ENCODE measurements around the gene TBC1D7. TPM values are rescaled to one million over a fixed set of nuclear protein-coding genes. Genes with fewer than 3 reads are reported as not detected.
A peak's percentile ranks its signal among the peaks of the same experiment; 100 is the strongest.

Gene TBC1D7
- total RNA-seq, 1 donor from 2014 or later: 14.6 TPM

DNA sequence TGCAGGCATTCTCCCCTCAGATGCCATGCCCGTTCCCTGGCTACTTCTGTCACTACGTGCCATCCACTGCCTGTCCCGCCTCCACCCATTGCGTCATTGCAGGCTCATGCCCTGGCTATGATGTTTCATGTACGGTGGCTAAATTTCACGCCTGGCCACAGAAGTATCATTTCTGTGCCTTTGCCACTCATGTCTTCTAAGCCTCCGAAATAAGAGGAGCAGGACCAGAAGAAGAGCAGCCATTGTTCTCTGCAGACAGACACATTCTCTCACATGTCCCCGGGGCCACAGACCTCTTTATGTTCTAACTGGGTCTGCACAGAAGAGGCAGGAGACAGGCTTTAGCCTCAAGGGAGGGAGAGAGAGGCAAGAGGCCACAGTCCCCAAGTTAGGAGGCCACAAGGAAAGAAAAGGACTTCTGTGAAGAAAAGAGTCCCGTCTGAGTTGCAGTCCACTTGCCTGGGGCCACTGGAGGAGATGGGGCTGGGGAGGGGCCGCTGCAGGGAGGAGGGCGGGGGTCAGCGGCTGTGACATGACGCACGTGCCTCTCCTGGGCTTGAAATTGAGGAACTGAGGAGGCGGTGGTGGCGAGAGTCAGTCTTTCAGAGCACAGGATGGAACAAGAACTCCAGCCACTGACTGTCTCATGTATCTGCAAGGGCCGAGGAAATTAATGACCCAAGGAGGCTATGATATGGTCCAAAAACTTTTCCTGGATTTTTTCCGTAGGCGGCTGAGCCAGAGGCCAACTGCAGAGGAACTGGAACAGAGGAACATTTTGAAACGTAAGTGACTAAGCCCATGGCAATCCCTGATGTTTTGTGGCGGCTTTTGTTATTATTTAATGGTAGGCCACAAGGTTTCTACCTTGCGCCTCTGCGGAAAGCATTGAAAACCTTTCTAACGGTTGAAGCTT, 55.9 kb downstream of the TBC1D7 start:
- DNase-seq (ENCODE audit: low spot score): peak; percentile 38

DNA sequence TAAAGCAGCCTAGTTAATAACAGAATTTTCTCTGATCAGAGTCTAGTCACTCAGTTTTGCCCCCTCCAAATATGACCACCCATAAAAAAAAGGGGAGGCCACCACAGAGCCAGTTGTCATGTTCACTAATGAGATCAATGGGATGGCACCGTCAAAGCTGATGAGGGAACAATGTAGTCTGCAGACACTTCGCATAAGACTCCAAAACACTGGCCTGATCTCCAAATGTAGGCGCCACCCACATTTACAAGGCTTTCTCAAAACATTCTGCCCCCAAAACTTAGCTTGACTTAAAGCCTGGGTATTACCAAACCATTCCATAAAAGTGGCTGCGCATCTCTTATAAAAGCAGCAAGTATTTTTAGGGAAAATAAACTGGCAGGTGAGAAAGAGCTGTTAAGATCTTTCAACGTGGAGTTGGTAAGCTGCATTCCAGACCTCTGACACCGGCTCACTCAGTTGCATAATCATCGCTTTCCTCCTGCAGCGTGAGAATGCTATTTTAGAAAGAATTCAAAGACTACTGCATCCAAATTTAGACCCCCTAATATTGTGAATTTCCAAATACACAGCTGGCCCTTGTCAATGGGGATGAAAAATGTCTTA, 59.3 kb downstream of the TBC1D7 start:
- no peak for DNase-seq (ENCODE audit: low spot score)

DNA sequence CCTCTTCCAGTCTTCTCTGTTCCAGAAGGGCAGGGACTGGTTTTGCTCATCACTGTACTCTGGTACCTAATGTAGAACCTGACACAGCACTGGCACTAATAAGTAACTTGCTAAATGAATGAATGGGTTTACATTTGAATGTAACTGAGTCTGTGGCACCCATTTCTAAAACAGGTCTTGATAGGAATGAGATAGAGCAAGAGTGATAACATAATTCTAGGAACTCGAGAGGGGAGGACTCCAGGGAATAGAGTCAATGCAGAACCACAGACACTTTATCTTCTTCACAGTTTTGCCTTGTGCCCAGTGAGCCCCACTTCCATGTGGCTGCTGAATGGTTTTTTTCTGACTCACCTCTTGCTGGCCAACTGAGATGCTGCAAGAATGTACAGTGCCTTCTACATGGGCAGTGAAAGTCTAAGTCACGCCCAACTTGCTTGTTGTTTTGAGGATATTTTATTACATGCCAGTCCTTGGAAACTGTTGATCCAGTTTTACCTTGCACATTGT, 61.1 kb downstream of the TBC1D7 start:
- DNase-seq (ENCODE audit: low spot score): no peak

DNA sequence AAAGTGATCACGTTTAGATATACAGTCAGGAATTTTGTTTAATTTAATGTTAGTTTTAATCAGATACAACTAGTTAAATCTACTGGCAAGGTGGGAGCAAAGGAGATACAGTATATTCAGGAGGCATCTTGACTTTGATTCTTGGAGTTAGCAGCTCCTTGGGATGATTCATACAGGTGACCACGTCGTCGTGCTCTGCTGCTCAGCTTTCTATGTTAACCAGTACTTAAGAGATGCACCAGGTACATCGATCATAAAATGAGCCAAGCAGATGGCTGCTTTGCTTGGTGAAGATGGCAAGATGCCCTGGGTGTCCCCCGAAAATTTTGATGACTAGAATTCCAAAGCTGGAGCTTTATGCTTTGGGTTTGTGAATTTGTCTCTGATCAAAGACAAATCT, 64.7 kb downstream of the TBC1D7 start:
- no peak for DNase-seq (ENCODE audit: low spot score)

DNA sequence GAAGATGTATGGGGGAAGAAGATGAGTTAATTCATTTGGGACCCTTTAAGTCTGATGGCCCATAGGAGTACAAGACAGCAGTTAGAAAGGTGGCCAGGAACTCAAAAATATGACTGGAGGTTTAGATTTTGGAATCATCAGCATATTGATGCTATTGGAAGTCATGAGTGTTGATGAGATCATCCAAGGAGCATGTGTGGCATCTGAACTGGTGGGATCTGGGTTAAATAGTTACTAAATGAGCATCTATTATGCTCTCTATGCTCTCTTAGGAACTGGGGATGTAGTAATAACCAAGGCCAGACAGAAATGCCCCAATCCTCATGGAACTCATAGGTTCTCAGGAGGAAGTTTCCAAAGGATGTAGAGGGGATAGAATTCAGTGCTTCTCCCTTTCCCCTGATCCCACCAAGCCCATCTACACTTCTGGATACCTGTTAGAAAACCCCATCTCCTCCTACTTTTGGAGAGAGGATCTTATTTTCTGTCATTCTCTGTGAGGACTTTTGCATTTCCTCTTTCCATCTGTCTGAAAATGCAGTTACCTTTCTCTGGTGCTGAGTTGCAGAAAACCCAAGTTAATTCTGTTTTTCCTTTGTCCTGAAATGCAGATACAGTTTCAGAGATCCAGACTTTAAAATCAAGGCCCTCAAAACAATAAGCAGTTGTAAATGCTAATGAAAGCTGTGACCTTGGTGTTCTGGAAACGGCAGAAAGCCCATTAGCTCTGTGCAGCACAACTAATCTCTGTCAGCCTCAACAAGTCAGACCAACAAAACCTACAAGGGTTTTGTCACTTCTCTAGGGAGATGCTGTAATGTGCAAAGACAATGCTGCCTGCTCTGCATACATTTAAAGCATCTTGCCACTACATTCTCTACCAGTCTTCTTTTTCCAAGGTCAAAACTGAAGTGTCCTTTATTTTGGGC, 65.8 kb downstream of the TBC1D7 start:
- DNase-seq (ENCODE audit: low spot score): no peak

DNA sequence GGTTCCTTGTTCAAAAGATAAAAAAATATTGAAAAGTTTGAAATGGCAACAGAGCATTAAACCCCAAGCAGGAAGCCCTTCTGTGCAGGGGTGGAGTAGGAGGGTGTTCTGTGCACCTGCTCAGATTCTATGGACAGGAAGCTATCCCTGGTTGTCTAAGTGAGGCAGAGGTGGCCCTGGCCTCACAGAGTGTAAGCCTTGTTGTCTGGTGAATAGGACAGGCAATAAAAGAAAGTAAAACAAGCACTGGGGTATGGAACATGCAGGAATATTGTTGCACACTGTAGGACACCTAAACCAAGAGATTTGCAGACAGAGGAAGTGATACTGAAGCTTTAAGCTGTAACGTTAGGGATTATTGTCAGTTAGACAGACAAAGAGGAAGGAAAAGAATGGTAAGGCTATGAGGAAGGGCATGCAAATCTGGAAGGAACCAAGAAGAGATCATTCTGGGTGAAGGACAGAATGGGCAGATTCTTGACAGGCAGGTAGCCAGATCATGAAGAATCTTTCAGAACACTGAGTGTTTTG, 66.8 kb downstream of the TBC1D7 start:
- DNase-seq (ENCODE audit: low spot score): no peak

DNA sequence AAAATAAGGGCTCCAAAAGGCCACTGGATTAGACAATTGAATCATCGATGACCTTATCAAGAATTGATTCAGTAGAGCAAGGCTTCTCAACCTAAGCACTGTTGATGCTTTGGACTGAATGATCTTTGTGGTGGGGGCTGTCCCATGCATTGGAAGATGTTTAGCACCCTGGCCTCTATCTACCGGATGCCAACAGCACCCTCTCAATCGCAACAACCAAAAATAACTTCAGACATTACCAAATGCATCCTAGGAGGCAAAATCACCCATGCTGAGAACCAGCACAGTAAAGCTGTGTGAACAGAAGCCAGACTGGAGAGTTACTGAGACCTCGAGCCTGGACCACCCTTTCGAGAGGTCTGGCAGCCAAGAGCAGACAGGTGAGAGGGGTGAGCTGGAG, 67.5 kb downstream of the TBC1D7 start:
- DNase-seq (ENCODE audit: low spot score): no peak

DNA sequence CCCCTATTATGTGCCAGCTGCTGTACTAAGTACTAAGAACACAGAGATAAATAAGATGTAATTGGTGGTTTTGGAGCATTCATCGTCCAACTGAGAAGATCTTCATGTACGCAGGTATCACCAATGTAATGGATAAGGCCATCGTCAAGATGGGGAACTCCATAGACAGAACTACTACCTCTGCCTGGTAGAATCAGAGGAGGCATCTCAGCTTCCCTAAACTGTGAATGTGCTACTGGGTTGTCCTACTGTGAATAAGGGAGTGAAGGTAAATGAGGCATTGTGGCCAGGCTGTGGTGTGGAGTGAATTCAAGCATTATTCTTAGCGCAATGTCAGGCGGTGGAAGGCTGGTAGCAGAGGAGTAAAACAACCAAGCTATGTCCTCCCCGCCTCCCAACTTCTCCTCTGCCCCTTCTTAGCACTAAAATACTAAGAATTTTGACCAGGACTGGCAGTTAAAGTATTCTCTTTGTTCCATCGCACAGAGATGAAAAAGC, 68.2 kb downstream of the TBC1D7 start:
- no peak for DNase-seq (ENCODE audit: low spot score)

DNA sequence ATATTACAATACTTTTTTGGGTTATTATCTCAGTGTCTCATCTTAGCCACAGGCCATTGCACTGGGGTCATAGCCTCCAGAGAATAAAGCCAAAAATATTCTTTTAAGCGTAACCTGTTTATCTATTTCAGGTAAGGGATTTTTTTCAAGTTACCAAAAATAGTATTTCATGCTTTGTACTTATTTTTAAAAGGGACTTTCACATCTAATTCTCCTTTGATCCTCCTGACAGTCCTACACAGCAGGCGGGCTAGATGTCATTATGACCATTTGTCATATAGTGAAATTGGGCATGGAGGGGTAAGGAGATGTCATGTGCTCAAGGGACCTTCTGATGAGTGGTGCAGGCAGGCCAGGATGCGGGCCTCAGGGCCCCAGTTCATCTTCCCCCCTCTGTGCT, 68.9 kb downstream of the TBC1D7 start:
- DNase-seq (ENCODE audit: low spot score): no peak

DNA sequence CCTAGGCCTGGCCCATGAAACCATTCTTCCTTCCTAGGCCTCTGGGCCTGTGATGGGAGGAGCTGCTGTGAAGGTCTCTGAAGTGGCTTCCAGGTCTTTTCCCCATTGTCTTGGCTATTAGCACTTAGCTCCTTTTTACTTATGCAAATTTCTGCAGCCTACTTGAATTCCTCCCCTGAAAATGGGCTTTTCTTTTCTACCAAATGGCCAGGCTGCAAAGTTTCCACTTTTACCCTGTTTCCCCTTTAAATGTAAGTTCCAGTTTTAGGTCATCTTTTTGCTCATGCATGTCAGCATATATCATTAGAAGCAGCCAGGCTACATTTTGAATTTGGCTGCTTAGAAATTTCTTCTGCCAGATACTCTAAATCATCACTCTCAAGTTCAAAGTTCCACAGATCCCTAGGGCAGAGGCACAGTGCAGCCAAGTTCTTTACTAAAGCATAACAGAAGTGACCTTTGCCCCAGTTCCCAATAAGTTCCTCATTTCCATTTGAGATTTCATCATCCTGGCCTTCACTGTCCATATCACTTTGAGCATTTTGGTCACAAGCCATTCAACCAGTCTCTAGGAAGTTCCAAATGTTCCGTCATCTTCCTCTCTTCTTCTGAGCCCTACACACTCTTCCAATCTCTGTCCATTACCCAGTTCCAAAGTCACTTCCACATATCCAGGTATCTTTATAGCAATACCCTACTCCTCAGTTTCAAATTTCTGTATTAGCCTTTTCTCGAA, 71.9 kb downstream of the TBC1D7 start:
- DNase-seq (ENCODE audit: low spot score): no peak

Other genes with a start within 250 kb of the TBC1D7 start
- gene GFOD1, start 159.1 kb upstream of the TBC1D7 start, total RNA-seq: 17.4 TPM
- gene SIRT5, start 246.1 kb upstream of the TBC1D7 start, total RNA-seq: 15.2 TPM

All from mucosa of gallbladder (tissue), 1 donor.